GM12878 (cell line): ENCODE results near the gene DOCK2. TPM values are rescaled to one million over a fixed set of nuclear protein-coding genes. Genes with fewer than 3 reads are reported as not detected.
A peak's percentile ranks its signal among the peaks of the same experiment; 100 is the strongest.

Experiments
- ATAC-seq: fragments of 200-7000 bp; cut with Tn5 transposase; 3 replicates; pipeline ENCODE4 v1.9.1; 2020; ENCODE audit warnings: mild to moderate bottlenecking, moderate library complexity
- BruUV-seq: library from RNA; stranded (reverse); fragments of 400-500 nt; replicated peaks from 2 replicates; lab custom pipeline; 2021; lab: Mats Ljungman, UMichigan
- CTCF ChIA-PET: fragments of 300-600 bp; sonication (Branson Sonifier 250); formaldehyde crosslinking; extraction: SDS; loops from one replicate; lab custom pipeline; 2021; ENCODE audit warnings: inconsistent platforms; lab: Yijun Ruan, JAX
- POLR2A ChIA-PET: fragments of 350-600 bp; formaldehyde crosslinking; extraction: SDS; loops from one replicate; lab custom pipeline; 2021; ENCODE audit warnings: inconsistent platforms; lab: Charles Lee
- RAD21 ChIA-PET: fragments of 300-600 bp; sonication (Branson Sonifier 250); formaldehyde crosslinking; loops from one replicate; lab custom pipeline; 2023; ENCODE audit warnings: antibody characterized with exemption; ENCODE audit not compliant: unreplicated experiment; lab: Charles Lee
- SMC1A ChIA-PET: fragments of 300-600 bp; sonication (Branson Sonifier 250); formaldehyde crosslinking; loops from one replicate; lab custom pipeline; 2023; ENCODE audit not compliant: unreplicated experiment, uncharacterized antibody; lab: Charles Lee
- DNase-seq: peaks from one replicate; pipeline ENCODE4 v3.0.0-alpha.2; 2011; ENCODE audit warnings: low read depth, low spot score
- FAIRE-seq: peaks from 3 replicates; lab custom pipeline; 2011; peaks lifted over from hg19 to GRCh38; lab: Jason Lieb, UNC
- H2AFZ ChIP-seq: 2 replicates; pipeline ENCODE4 v1.6.0; 2011; ENCODE audit warnings: low read depth, low read length, control low read depth; ENCODE audit not compliant: control insufficient read depth
- H3K27ac ChIP-seq: 2 replicates; pipeline ENCODE4 v1.5.1; 2011; ENCODE audit warnings: control low read depth; ENCODE audit not compliant: control insufficient read depth, insufficient read depth
- H3K27me3 ChIP-seq, 2 experiments: replicated peaks in 1 of 2; 2 replicates each; pipeline versions ENCODE4 v1.6.0 to v1.6.1; 2011; ENCODE audit warnings: low read length in 1 of 2; ENCODE audit not compliant: control insufficient read depth in 2 of 2, insufficient read depth in 2 of 2
- H3K36me3 ChIP-seq, 2 experiments: 2 replicates each; pipeline ENCODE4 v1.5.1; 2011; ENCODE audit warnings: low read length in 1 of 2; ENCODE audit not compliant: control insufficient read depth in 2 of 2, insufficient read depth in 2 of 2
- H3K4me1 ChIP-seq: 2 replicates; pipeline ENCODE4 v1.6.1; 2011; ENCODE audit warnings: mild to moderate bottlenecking, low read length, moderate library complexity, mixed read lengths; ENCODE audit not compliant: control insufficient read depth, insufficient read depth
- H3K4me2 ChIP-seq: 2 replicates; pipeline ENCODE4 v1.6.0; 2011; ENCODE audit warnings: control low read depth; ENCODE audit not compliant: control insufficient read depth, insufficient read depth
- H3K4me3 ChIP-seq: fragments of 200-600 bp; sonication (generic); 2 replicates; pipeline ENCODE4 v1.5.1; 2016
- H3K79me2 ChIP-seq: 2 replicates; pipeline ENCODE4 v1.6.0; 2011; ENCODE audit warnings: low read length; ENCODE audit not compliant: control insufficient read depth, insufficient read depth
- H3K9ac ChIP-seq: 2 replicates; pipeline ENCODE4 v1.8.0; 2011; ENCODE audit warnings: low read length, control low read depth, mixed read lengths; ENCODE audit not compliant: control insufficient read depth, insufficient read depth
- H3K9me3 ChIP-seq: replicated peaks from 3 replicates; pipeline ENCODE4 v1.5.1; 2011; ENCODE audit warnings: mild to moderate bottlenecking, low read length; ENCODE audit not compliant: control insufficient read depth, insufficient read depth
- H4K20me1 ChIP-seq: 2 replicates; pipeline ENCODE4 v1.6.0; 2011; ENCODE audit not compliant: control insufficient read depth, insufficient read depth
- ASH2L ChIP-seq: fragments of 300-600, 200-600 bp; sonication (generic); IDR thresholded peaks from 2 replicates; pipeline ENCODE4 v1.6.1; 2017; ENCODE audit warnings: low read depth, mild to moderate bottlenecking, borderline replicate concordance
- ATF2 ChIP-seq: IDR thresholded peaks from 2 replicates; pipeline ENCODE4 v1.6.1; 2012; ENCODE audit warnings: low read length, inconsistent platforms
- ATF3 ChIP-seq: IDR thresholded peaks from 2 replicates; pipeline ENCODE4 v1.6.1; 2011; ENCODE audit warnings: low read depth, mild to moderate bottlenecking, low read length, moderate library complexity, borderline replicate concordance; ENCODE audit errors: extremely low read depth
- BHLHE40 ChIP-seq, 2 experiments: fragments of 450-650 bp in 1 of 2; IDR thresholded peaks; 2 replicates each; pipeline ENCODE4 v1.6.1; 2011 to 2017; ENCODE audit warnings: low read depth in 2 of 2, borderline replicate concordance in 1 of 2, improper control_type of control experiment in 1 of 2, low read length in 1 of 2, mild to moderate bottlenecking in 1 of 2
- CHD2 ChIP-seq: IDR thresholded peaks from 2 replicates; pipeline ENCODE4 v1.6.1; 2011; ENCODE audit warnings: low read depth, low read length, improper control_type of control experiment, borderline replicate concordance
- DPF2 ChIP-seq: fragments of 450-650 bp; IDR thresholded peaks from 2 replicates; pipeline ENCODE4 v1.6.1; 2017; ENCODE audit warnings: mild to moderate bottlenecking
- E2F8 ChIP-seq: fragments of 450-650 bp; IDR thresholded peaks from 2 replicates; pipeline ENCODE4 v1.6.1; 2018; ENCODE audit warnings: mild to moderate bottlenecking, low read depth, moderate library complexity; ENCODE audit not compliant: partially characterized antibody
- FOS ChIP-seq: IDR thresholded peaks from 3 replicates; pipeline ENCODE4 v1.6.1; 2011; ENCODE audit warnings: borderline replicate concordance; ENCODE audit not compliant: insufficient read length; ENCODE audit errors: extremely low read depth
- JUNB ChIP-seq: IDR thresholded peaks from 2 replicates; pipeline ENCODE4 v1.6.1; 2016; ENCODE audit warnings: antibody characterized with exemption, mild to moderate bottlenecking
- KAT2A ChIP-seq: conservative IDR thresholded peaks from 2 replicates; pipeline ENCODE4 v1.6.1; 2011; ENCODE audit warnings: low read depth, low read length; ENCODE audit not compliant: control insufficient read depth
- NRF1 ChIP-seq: conservative IDR thresholded peaks from 2 replicates; pipeline ENCODE4 v1.6.1; 2011; ENCODE audit warnings: mild to moderate bottlenecking, low read depth, low read length, improper control_type of control experiment
- REST ChIP-seq: IDR thresholded peaks from 2 replicates; pipeline ENCODE4 v1.6.1; 2012; ENCODE audit warnings: mild to moderate bottlenecking, low read depth, low read length
- WGBS: methylation state at CpG from one replicate; pipeline ENCODE4 v1.1.6; 2016; ENCODE audit warnings: low lambda C conversion rate; ENCODE audit not compliant: insufficient replicate concordance, insufficient coverage; ENCODE audit errors: missing lambda C conversion rate; 5-methylcytosine and 5-hydroxymethylcytosine counted together
- in situ Hi-C: fragments of 300-500 bp; cut with MboI; formaldehyde crosslinking; loops from 9 replicates; pipeline ENCODE4 v1.14.3; 2018; ENCODE audit warnings: mixed read lengths
- intact Hi-C: fragments of 100-400 bp; cut with micrococcal nuclease; formaldehyde crosslinking; loops from one replicate; pipeline ENCODE4 v1.14.2; 2022; ENCODE audit not compliant: unreplicated experiment
- polyA plus RNA-seq, 11 experiments: library from polyadenylated mRNA; depleted of rRNA in 4 of 11; unstranded in 6 of 11; stranded (reverse) in 5 of 11; fragments of >200 nt; fragmentation: Nextera tagmentation in 4 of 11; fragmentation: Illumina TruSeq in 1 of 11; extraction: Ambion mirVana in 4 of 11; extraction: Trizol in 1 of 11; gene quantifications; 1 replicate in 1 of 11; 2 replicates in 10 of 11; pipeline versions ENCODE4 v1.2.1 to v1.2.3, GENCODE V29; 2011 to 2016; ENCODE audit warnings: inconsistent platforms in 2 of 11, missing spikeins in 2 of 11, low read depth in 1 of 11
- total RNA-seq, 4 experiments: library from RNA; depleted of rRNA in 3 of 4; stranded (reverse); fragments of >200 nt in 3 of 4; fragmentation: Illumina TruSeq in 1 of 4; extraction: Trizol in 1 of 4; gene quantifications; 2 replicates each; pipeline versions ENCODE4 v1.2.1 to v1.2.3, GENCODE V29; 2013 to 2021

DOCK2 gene
- total and polyA plus RNA-seq, 10 of the 15 experiments (the other 5 are each of a cell fraction or from before 2014, with no cell fraction given) = 34.2 to 192 (median 118) TPM

- TF ChIP-seq REST = no peak
Measured at GRCh38 chr5:169648725-169649310, 11.7 kb downstream of the DOCK2 start (continued).

- FAIRE-seq (no peak), ATAC-seq (peak; percentile 11), DNase-seq (no peak)
- RAD21 ChIA-PET = interaction anchor here (0.7 to 6.8 kb wide), 3 partner anchors 11 to 53 kb away, joined by 3 to 47 read pairs (median 31); partner anchors contain the start of gene DOCK2
- WGBS = 14% methylated on average over 7 of the region's 7 CpGs
- Histone ChIP-seq H3K27ac (peak overlapping the region; percentile 98), H4K20me1 (no peaks in the 10 kb centered on the region), H3K4me3 (0 out of 2 replicates have a peak overlapping the region, but pooled peaks have one; percentile 30), H3K79me2 (peaks cover 98% of the 10 kb centered on the region), H3K36me3 (peaks cover 9 to 16% of the 10 kb centered on the region in 2 experiments; a peak in 3 of 4 replicates), H3K4me2 (peak overlapping the region; percentile 99), H3K9ac (peak overlapping the region; percentile 18; the same call in 1 of the 2 replicates), H2AFZ (no peak overlapping the region), H3K27me3 (no peaks in the 10 kb centered on the region), H3K4me1 (peaks cover 79% of the 10 kb centered on the region), H3K9me3 (no peaks in the 10 kb centered on the region; the same call in 2 of the 3 replicates)
- BruUV-seq = no TSS peak
- SMC1A ChIA-PET = interaction anchor here (0.7 to 8.0 kb wide), 8 partner anchors 10 to 396 kb away, joined by 3 to 68 read pairs (median 4); no protein-coding TSS in a partner anchor
- POLR2A ChIA-PET = interaction anchor here (2.2 to 2.9 kb wide), 2 partner anchors 12 to 22 kb away, joined by 14 to 15 read pairs; partner anchors contain the start of gene DOCK2
- in situ Hi-C loops (no loop called here), intact Hi-C loops (no loop called here)
- CTCF ChIA-PET = interaction anchor here (0.7 to 1.2 kb wide), 3 partner anchors 12 to 21 kb away, joined by 3 to 5 read pairs (median 3); partner anchors contain the start of gene DOCK2
- no peak for TF ChIP-seq KAT2A
- no peak for TF ChIP-seq CHD2
- no peak for TF ChIP-seq ATF2
- TF ChIP-seq NRF1 = no peak
- TF ChIP-seq JUNB = 0 out of 2 replicates have a peak, but pooled peaks have one; percentile 14
- TF ChIP-seq DPF2 = no peak
- TF ChIP-seq E2F8 = no peak
- TF ChIP-seq ATF3 = no peak
- TF ChIP-seq BHLHE40 (IDR thresholded peaks at IDR 0.05; ENCODE audit: borderline replicate concordance in 1 of 2, low read depth in 2 of 2, low read length in 1 of 2) = no peak
- TF ChIP-seq FOS = no peak
- no peak for TF ChIP-seq ASH2L
Measured at GRCh38 chr5:169649486-169649885, 12.4 kb downstream of the DOCK2 start.
